H1 (cell line): ENCODE results near the gene TEKT5. TPM values are rescaled to one million over a fixed set of nuclear protein-coding genes. Genes with fewer than 3 reads are reported as not detected.
A peak's percentile ranks its signal among the peaks of the same experiment; 100 is the strongest.

Source experiments
- ASH2L ChIP-seq: fragments of 200-600, 300-600 bp; sonication (generic); IDR thresholded peaks from one replicate; pipeline ENCODE4 v1.7.1; 2017; ENCODE audit warnings: low read length
- CBX5 ChIP-seq: fragments of 300-800, 300-1000 bp; sonication (generic); IDR thresholded peaks from 2 replicates; pipeline ENCODE4 v1.7.1; 2016; ENCODE audit warnings: antibody characterized with exemption, low read length, low read depth
- CEBPB ChIP-seq: IDR thresholded peaks from 2 replicates; pipeline ENCODE4 v1.6.1; 2012; ENCODE audit warnings: low read depth, low read length
- EGR1 ChIP-seq: IDR thresholded peaks from 2 replicates; pipeline ENCODE4 v1.6.1; 2011; ENCODE audit warnings: low read depth, low read length, borderline replicate concordance
- EP300 ChIP-seq, 2 experiments: IDR thresholded peaks; 1 replicate in 1 of 2; 2 replicates in 1 of 2; pipeline ENCODE4 v1.6.1; 2011 to 2012; ENCODE audit warnings: low read depth in 2 of 2, low read length in 2 of 2, mild to moderate bottlenecking in 2 of 2, borderline replicate concordance in 1 of 2, inconsistent platforms in 1 of 2, moderate library complexity in 1 of 2
- FOSL1 ChIP-seq: IDR thresholded peaks from 2 replicates; pipeline ENCODE4 v1.6.1; 2011; ENCODE audit warnings: mild to moderate bottlenecking, low read depth, low read length, moderate library complexity; ENCODE audit not compliant: insufficient read depth
- GTF2F1 ChIP-seq: IDR thresholded peaks from 2 replicates; pipeline ENCODE4 v1.6.1; 2012; ENCODE audit warnings: low read depth, low read length, improper control_type of control experiment, borderline replicate concordance
- KDM1A ChIP-seq: fragments of 200-600, 300-600 bp; sonication (generic); IDR thresholded peaks from 2 replicates; pipeline ENCODE4 v1.7.1; 2016; ENCODE audit warnings: mild to moderate bottlenecking, low read length, borderline replicate concordance
- KDM4A ChIP-seq: IDR thresholded peaks from one replicate; pipeline ENCODE4 v1.7.1; 2012; ENCODE audit warnings: low read depth, mild to moderate bottlenecking, moderate library complexity, low read length, inconsistent platforms; ENCODE audit not compliant: severe bottlenecking
- MAX ChIP-seq: IDR thresholded peaks from 2 replicates; pipeline ENCODE4 v1.6.1; 2012; ENCODE audit warnings: inconsistent platforms
- RAD21 ChIP-seq, 2 experiments: IDR thresholded peaks in 1 of 2; conservative IDR thresholded peaks in 1 of 2; 2 replicates each; pipeline ENCODE4 v1.6.1; 2011; ENCODE audit warnings: low read depth in 2 of 2, low read length in 2 of 2, improper control_type of control experiment in 1 of 2, inconsistent platforms in 1 of 2, mild to moderate bottlenecking in 1 of 2, moderate library complexity in 1 of 2
- RNF2 ChIP-seq: fragments of 200-900, 300-1000 bp; sonication (generic); IDR thresholded peaks from 2 replicates; pipeline ENCODE4 v1.7.1; 2016; ENCODE audit warnings: borderline replicate concordance, low read depth, mild to moderate bottlenecking, antibody characterized with exemption, low read length; ENCODE audit not compliant: poor library complexity, severe bottlenecking; ENCODE audit errors: missing control alignments
- SIN3A ChIP-seq, 2 experiments: IDR thresholded peaks in 1 of 2; conservative IDR thresholded peaks in 1 of 2; 2 replicates each; pipeline ENCODE4 v1.6.1; 2011 to 2012; ENCODE audit warnings: low read length in 2 of 2, improper control_type of control experiment in 1 of 2, low read depth in 1 of 2, mild to moderate bottlenecking in 1 of 2
- SIRT6 ChIP-seq: IDR thresholded peaks from one replicate; pipeline ENCODE4 v1.7.1; 2012; ENCODE audit warnings: low read length, inconsistent platforms
- SP4 ChIP-seq: IDR thresholded peaks from 2 replicates; pipeline ENCODE4 v1.6.1; 2012; ENCODE audit warnings: low read length, inconsistent platforms
- TAF1 ChIP-seq: IDR thresholded peaks from 2 replicates; pipeline ENCODE4 v1.6.1; 2011; ENCODE audit warnings: mild to moderate bottlenecking, low read depth, low read length
- TCF12 ChIP-seq: IDR thresholded peaks from 2 replicates; pipeline ENCODE4 v1.6.1; 2011; ENCODE audit warnings: low read depth, mild to moderate bottlenecking, low read length
- USF2 ChIP-seq: IDR thresholded peaks from 2 replicates; pipeline ENCODE4 v1.6.1; 2011; ENCODE audit warnings: low read length, improper control_type of control experiment
- ZNF274 ChIP-seq: IDR thresholded peaks from 2 replicates; pipeline ENCODE4 v1.7.0; 2012; ENCODE audit warnings: low read length, borderline replicate concordance; ENCODE audit errors: extremely low read depth
- polyA plus RNA-seq, 7 experiments: library from polyadenylated mRNA; depleted of rRNA in 3 of 7; stranded (reverse) in 5 of 7; unstranded in 2 of 7; fragments of >200 nt in 5 of 7; fragments of 200-250 nt in 2 of 7; gene quantifications; 1 replicate in 5 of 7; 2 replicates in 1 of 7; 4 replicates in 1 of 7; pipeline versions ENCODE4 v1.2.1 to v1.2.3, GENCODE V29; 2011 to 2013; ENCODE audit warnings: missing spikeins in 2 of 7, mixed read lengths in 2 of 7
- total RNA-seq: library from RNA; stranded (reverse); fragmentation: NEBNext Ultra II Directional; extraction: Animal tissue kit (Norgen Biotek cat#: 25700); gene quantifications from 2 replicates; pipeline ENCODE4 v1.2.1, GENCODE V29; 2021
- TF ChIP-seq, protein P1 (sequence below): IDR thresholded peaks from 2 replicates; pipeline ENCODE4 v1.6.1; 2011; ENCODE audit warnings: low read depth, mild to moderate bottlenecking, low read length; ENCODE audit not compliant: insufficient read depth

TEKT5 gene
- total and polyA plus RNA-seq, 2 of the 8 experiments (the other 6 are each of a cell fraction or from before 2014, with no cell fraction given) = 0.95 TPM; not detected in 1

- peak; percentile 27; the same call in 1 of the 2 replicates for TF ChIP-seq TAF1
- no peak for TF ChIP-seq USF2
- peak; percentile 82 for TF ChIP-seq KDM4A
- no peak for TF ChIP-seq CBX5
- TF ChIP-seq, protein P1, sequence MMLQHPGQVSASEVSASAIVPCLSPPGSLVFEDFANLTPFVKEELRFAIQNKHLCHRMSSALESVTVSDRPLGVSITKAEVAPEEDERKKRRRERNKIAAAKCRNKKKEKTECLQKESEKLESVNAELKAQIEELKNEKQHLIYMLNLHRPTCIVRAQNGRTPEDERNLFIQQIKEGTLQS = no peak
- TF ChIP-seq ASH2L = peak; percentile 62
- TF ChIP-seq SIRT6 = no peak
- peak in 1 of 2 experiments; percentile 15; a peak in 1 of 4 replicates for TF ChIP-seq SIN3A (conservative IDR thresholded peaks at IDR 0.05 in 1 of 2, IDR thresholded peaks at IDR 0.05 in 1 of 2; ENCODE audit: low read depth in 1 of 2, low read length in 2 of 2)
- TF ChIP-seq GTF2F1 = no peak
- TF ChIP-seq RAD21 (IDR thresholded peaks at IDR 0.05 in 1 of 2, conservative IDR thresholded peaks at IDR 0.05 in 1 of 2; ENCODE audit: low read depth in 2 of 2, low read length in 2 of 2) = peak; percentile 63 to 75
- TF ChIP-seq EP300 (IDR thresholded peaks at IDR 0.05; ENCODE audit: borderline replicate concordance in 1 of 2, low read depth in 2 of 2, low read length in 2 of 2) = 0 out of 3 replicates have a peak, but pooled peaks of 1 of the 2 experiments have one; percentile 49
- no peak for TF ChIP-seq FOSL1
- no peak for TF ChIP-seq RNF2
- no peak for TF ChIP-seq ZNF274
- TF ChIP-seq SP4 = 0 out of 2 replicates have a peak, but pooled peaks have one; percentile 14
- TF ChIP-seq KDM1A = no peak
- no peak for TF ChIP-seq TCF12
- TF ChIP-seq CEBPB = no peak
- peak; percentile 77 for TF ChIP-seq EGR1
- TF ChIP-seq MAX = peak; percentile 49
Measured at GRCh38 chr16:10579965-10580882, 114.5 kb downstream of the TEKT5 start, which contains the start of gene EMP2 (continued).
